Activated naive CD4-positive, alpha-beta T cell treated with Interleukin-2 at 50 U/mL for 16 hours (primary cell): ENCODE data around the gene PPOX.

ENCODE experiments used
- DNase-seq: peaks from one replicate; pipeline ENCODE4 v3.0.0-alpha.2; 2020

PPOX gene

GRCh38 chr1:161198897-161199431 is 32.7 kb downstream of the PPOX start, which contains the start of gene ADAMTS4:
TSS of gene ADAMTS4 (minus strand) at chr1:161199054. CDS start at chr1:161198627, 427 bp downstream.
- DNase-seq: no peak

GRCh38 chr1:161199506-161200139 is 33.4 kb downstream of the PPOX start:
- DNase-seq: no peak

- DNase-seq: no peak
These were observed 34.3 kb downstream of the PPOX start for GRCh38 chr1:161200421-161200991.

GRCh38 chr1:161200992-161201835 is 35.0 kb downstream of the PPOX start:
- DNase-seq: no peak

DNA sequence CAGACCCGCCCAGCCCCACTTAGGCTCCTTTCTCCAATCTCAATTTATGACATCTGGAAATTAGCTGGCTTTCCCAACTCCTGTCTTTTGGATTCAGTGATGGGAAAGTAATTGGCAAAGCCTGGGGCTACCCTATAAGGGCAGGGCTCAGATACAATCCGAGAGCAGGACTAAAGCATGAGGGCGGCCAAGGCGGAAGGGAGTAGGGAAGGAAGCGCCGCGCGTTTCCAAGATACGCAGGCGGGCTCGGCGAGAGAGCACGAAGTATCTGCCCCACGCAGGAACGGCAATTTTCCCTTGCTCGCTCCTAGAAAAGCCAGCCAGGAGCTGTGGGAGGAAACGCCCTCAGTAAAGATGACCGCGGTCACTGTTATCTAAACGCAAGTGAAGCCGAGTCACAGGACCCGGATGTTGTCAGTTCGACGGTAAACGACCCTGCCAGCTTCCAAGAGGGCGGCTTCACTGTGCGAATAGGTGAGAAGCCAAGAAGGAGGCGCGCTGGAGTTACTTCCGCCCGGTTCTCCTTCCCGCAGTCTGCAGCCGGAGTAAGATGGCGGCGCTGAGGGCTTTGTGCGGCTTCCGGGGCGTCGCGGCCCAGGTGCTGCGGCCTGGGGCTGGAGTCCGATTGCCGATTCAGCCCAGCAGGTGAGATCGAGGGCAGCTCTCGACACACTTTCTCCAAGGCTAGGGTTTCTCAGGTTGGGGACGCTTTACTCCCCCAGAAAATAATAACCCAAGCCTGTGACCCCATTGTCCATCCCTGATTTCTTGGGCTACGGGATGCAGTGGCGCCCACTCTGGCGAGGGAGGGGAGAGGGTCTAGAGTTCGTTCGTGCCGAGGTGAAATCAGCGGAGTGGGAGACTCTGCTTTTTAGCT is 35.8 kb downstream of the PPOX start, which contains the start of gene NDUFS2:
Gene NDUFS2, plus strand, starts transcription at position 532 of the 877 bp plus-strand sequence. Its CDS starts 19 bp downstream, at position 551.
- peak; percentile 95 for DNase-seq

GRCh38 chr1:161206411-161207140 is 40.4 kb downstream of the PPOX start:
- DNase-seq: no peak

- DNase-seq: no peak
These were observed 40.9 kb downstream of the PPOX start for GRCh38 chr1:161207173-161207572.

- DNase-seq: peak; percentile 72
These were observed 43.7 kb downstream of the PPOX start for GRCh38 chr1:161209790-161210409.

DNA sequence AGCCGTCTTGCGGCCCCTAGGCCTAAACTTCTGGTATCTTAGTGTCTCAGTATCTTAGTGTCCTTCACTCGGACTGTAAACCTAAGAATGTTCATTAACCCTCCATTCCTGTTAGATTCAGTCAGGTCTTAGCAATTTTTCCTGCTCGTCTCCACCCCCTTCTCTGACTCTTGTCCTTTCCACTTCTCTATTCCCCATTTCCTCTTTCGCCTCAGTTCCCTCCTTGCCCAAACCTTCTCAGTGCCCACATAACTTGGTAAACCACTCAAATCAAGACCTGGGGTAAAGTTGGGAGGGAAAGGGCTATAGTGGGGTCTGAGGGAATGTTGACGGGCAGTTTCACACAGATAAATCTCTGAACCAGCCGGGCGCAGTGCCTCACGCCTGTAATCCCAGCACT is 48.1 kb downstream of the PPOX start:
- no peak for DNase-seq

DNA sequence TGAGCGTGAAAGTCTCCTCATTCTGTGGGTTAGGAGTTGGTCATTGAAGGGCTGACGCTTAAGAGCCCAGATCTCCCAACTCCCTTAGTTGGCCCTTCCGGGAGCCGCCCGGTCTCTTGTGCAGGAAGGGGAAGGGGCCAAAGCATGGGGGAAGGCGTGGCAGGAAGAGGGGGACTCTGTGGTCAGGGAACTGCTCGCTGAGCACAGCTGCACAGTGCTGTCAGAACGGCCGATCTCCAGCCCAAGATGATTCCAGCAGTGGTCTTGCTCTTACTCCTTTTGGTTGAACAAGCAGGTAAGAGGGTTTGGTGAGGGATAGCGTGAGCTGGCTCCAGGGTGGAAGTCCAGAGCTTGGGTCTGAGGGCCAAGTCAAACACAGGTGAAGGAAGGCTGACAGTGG is 48.9 kb downstream of the PPOX start, which contains the start of gene FCER1G:
Gene FCER1G, plus strand, starts transcription at position 220 of the 400 bp plus-strand sequence. Its CDS starts 27 bp downstream, at position 247.
- DNase-seq: no peak

DNA sequence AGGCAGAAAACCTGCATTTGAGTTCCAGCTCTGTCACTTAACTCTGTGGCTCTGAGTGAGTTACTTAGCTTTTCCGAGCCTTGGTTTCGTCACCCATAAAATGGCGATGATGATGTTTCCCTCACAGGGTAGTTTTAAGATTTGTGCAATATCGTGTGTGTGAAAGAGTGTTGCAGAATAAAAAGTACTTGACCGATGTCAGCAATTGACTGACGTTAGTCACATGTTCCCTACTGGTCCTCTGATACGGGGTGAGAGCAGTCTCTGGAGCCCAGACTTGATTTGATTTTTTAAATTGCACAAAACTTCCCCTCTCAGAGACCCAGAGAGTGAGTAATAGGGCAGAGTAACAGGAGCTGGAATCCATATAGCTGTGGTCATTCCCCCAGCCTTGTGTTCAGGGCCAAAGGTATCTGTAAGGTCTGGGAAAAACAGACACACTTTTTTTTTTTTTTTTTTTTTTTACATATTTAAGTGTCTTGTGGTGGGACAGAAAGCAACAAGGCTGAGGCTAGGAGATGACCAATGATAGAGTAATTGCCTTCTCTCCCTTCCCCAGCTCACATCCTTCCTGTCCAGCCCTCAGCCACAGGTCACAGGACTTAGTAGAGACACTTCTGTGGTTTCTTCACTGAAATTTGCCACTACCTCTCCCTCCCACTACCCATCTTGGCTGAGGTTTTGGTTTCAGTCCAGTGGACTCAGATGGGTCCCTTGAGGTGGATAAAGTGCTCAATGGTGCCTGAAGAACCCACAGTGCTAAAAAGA is 50.9 kb downstream of the PPOX start:
- no peak for DNase-seq

DNA sequence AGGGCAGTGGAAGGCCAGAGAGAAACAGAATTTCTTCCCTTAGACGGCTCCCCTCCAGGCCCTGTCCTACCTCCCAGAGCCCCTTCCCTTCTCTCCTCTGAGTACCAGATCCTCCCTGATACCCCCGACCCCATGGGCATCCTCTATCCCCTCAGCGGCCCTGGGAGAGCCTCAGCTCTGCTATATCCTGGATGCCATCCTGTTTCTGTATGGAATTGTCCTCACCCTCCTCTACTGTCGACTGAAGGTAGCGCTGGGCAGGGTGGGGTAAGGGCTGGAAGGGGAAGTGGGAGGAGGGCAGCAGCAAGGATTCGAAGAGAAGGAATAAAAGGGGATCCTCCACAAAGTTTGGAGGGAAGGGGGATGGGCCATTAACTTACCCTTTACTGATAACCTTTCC is 51.6 kb downstream of the PPOX start:
- DNase-seq: no peak

- DNase-seq: no peak
These were observed 52.3 kb downstream of the PPOX start for GRCh38 chr1:161218301-161219077.

DNA sequence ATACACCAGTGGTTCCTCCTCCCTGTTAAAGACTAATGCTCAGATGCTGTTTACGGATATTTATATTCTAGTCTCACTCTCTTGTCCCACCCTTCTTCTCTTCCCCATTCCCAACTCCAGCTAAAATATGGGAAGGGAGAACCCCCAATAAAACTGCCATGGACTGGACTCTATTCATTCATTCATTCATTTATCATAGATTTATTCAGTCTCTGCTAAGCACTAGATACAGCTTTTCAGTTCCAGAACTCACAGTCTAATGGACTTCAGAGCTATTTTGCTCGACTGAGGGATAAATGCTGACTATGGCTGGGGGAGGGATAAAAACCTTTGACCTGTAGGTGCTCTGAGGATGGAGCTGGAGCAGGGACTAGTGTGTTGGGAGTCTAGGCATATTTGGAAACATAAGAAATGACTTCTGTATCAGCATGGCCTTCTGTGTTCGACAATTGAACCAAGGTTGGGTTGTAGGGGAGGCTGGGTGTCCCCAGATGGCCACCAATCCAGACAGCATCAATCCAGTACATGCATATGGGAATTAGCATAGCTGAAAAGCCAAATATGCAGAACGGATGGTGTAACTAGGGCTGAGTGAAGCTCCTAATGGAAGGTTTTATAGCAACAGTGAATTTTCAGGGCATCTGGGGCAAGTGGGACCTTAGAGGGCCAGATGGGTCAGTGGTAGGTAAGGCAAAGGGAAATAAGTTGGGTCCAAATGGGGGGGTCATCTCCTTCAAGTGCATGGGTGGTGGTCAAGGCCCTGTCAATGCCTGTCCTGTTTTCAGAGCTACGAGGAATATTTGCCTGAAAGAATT is 53.1 kb downstream of the PPOX start:
- DNase-seq: no peak

DNA sequence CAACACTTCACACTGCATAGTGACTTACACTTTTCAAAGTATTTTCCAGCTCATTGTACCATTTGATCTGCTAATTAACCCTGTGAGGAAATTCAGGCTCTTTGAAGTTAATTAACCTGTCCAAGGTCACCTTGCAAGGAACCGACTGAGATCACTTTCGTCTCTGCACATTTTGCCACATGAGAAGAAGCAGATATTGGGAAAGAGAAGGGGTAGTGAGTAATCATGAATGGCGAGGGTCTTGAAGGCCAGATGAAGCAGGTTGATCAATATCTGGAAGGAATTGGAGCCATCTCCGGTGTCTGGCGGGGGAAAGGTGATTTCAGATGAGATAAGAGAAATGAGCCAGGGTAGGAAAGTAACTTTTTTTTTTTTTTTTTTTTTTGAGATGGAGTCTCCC is 53.8 kb downstream of the PPOX start:
- DNase-seq: no peak
